Activated CD4-positive, alpha-beta T cell treated with anti-CD3 and anti-CD28 coated beads for 36 hours (primary cell): ENCODE results near the gene LRRC61. TPM values are rescaled to one million over a fixed set of nuclear protein-coding genes. Genes with fewer than 3 reads are reported as not detected.
A peak's percentile ranks its signal among the peaks of the same experiment; 100 is the strongest.
"Not testable (repeated sequence)": the region's sequence is repeated elsewhere in the genome, so short reads cannot be mapped to it uniquely, and the experiment has no call there.

ENCODE experiments used
- ATAC-seq: fragments of 200-7000 bp; cut with Tn5 transposase; one replicate; pipeline ENCODE4 v1.10.0; 2021; ENCODE audit warnings: mild to moderate bottlenecking, moderate library complexity
- CTCF ChIA-PET: fragments of 350-600 bp; sonication (Branson Sonifier 250); formaldehyde crosslinking; loops from one replicate; lab custom pipeline; 2021; ENCODE audit warnings: antibody characterized with exemption; lab: Charles Lee
- POLR2A ChIA-PET: fragments of 350-600 bp; sonication (Branson Sonifier 250); formaldehyde crosslinking; loops from one replicate; lab custom pipeline; 2021; ENCODE audit warnings: antibody characterized with exemption, inconsistent platforms; lab: Charles Lee
- DNase-seq: peaks from one replicate; pipeline ENCODE4 v3.0.0-alpha.2; 2020
- H3K27ac Mint-ChIP-seq: one replicate; pipeline ENCODE4 v1.8.0; 2021; ENCODE audit warnings: mixed read lengths
- H3K27me3 Mint-ChIP-seq: one replicate; pipeline ENCODE4 v1.8.0; 2021; ENCODE audit warnings: mixed read lengths
- H3K36me3 Mint-ChIP-seq: one replicate; pipeline ENCODE4 v1.8.0; 2021; ENCODE audit warnings: low read depth, mixed read lengths
- H3K4me1 Mint-ChIP-seq: one replicate; pipeline ENCODE4 v1.8.0; 2021; ENCODE audit warnings: mixed read lengths
- H3K4me3 Mint-ChIP-seq: one replicate; pipeline ENCODE4 v1.8.0; 2021; ENCODE audit warnings: mild to moderate bottlenecking, moderate library complexity, mixed read lengths
- H3K9me3 Mint-ChIP-seq: one replicate; pipeline ENCODE4 v1.8.0; 2021; ENCODE audit warnings: low read depth, mixed read lengths
- intact Hi-C, 2 experiments: fragments of 100-400 bp; cut with DNase I in 1 of 2; cut with micrococcal nuclease in 1 of 2; formaldehyde crosslinking; loops; one replicate each; pipeline versions ENCODE4 v1.14.2 to v1.15.1; 2022 to 2024; cut with DNase I, micrococcal nuclease
- total RNA-seq, 2 experiments: library from RNA; stranded (reverse); gene quantifications; one replicate each; pipeline ENCODE4 v1.2.3, GENCODE V29; 2021

LRRC61 gene
- total RNA-seq, 2 experiments from 2014 or later = 13.0 to 17.4 TPM

GRCh38 chr7:150295027-150295426 is 28.1 kb upstream of the LRRC61 start:
- H3K27ac Mint-ChIP-seq, POLR2A ChIA-PET, ATAC-seq, H3K9me3 Mint-ChIP-seq, H3K4me3 Mint-ChIP-seq, intact Hi-C loops, H3K27me3 Mint-ChIP-seq, H3K36me3 Mint-ChIP-seq, DNase-seq, H3K4me1 Mint-ChIP-seq, CTCF ChIA-PET: not testable (repeated sequence)

GRCh38 chr7:150295614-150296013 is 27.5 kb upstream of the LRRC61 start:
- ATAC-seq, H3K9me3 Mint-ChIP-seq, intact Hi-C loops, H3K36me3 Mint-ChIP-seq, H3K4me3 Mint-ChIP-seq, DNase-seq, H3K4me1 Mint-ChIP-seq, H3K27ac Mint-ChIP-seq, POLR2A ChIA-PET, H3K27me3 Mint-ChIP-seq, CTCF ChIA-PET: not testable (repeated sequence)

GRCh38 chr7:150296802-150297201 is 26.4 kb upstream of the LRRC61 start:
- H3K36me3 Mint-ChIP-seq, DNase-seq, POLR2A ChIA-PET, H3K27ac Mint-ChIP-seq, ATAC-seq, H3K4me3 Mint-ChIP-seq, H3K27me3 Mint-ChIP-seq, intact Hi-C loops, CTCF ChIA-PET, H3K4me1 Mint-ChIP-seq, H3K9me3 Mint-ChIP-seq: not testable (repeated sequence)

- H3K9me3 Mint-ChIP-seq, H3K27ac Mint-ChIP-seq, DNase-seq, H3K4me3 Mint-ChIP-seq, H3K36me3 Mint-ChIP-seq, H3K27me3 Mint-ChIP-seq, ATAC-seq, POLR2A ChIA-PET, CTCF ChIA-PET, H3K4me1 Mint-ChIP-seq, intact Hi-C loops: not testable (repeated sequence)
Measured at GRCh38 chr7:150297978-150298377, 25.2 kb upstream of the LRRC61 start.

GRCh38 chr7:150302908-150303310 is 20.2 kb upstream of the LRRC61 start:
- H3K27me3 Mint-ChIP-seq, ATAC-seq, intact Hi-C loops, DNase-seq, H3K36me3 Mint-ChIP-seq, CTCF ChIA-PET, H3K4me3 Mint-ChIP-seq, POLR2A ChIA-PET, H3K4me1 Mint-ChIP-seq, H3K27ac Mint-ChIP-seq, H3K9me3 Mint-ChIP-seq: not testable (repeated sequence)

- H3K4me3 Mint-ChIP-seq, H3K4me1 Mint-ChIP-seq, DNase-seq, H3K27me3 Mint-ChIP-seq, CTCF ChIA-PET, H3K27ac Mint-ChIP-seq, H3K36me3 Mint-ChIP-seq, intact Hi-C loops, H3K9me3 Mint-ChIP-seq, POLR2A ChIA-PET: not testable (repeated sequence)
- peak; percentile 49 for ATAC-seq
Measured at GRCh38 chr7:150304499-150305258, 18.5 kb upstream of the LRRC61 start.

GRCh38 chr7:150305259-150305902 is 17.8 kb upstream of the LRRC61 start:
- CTCF ChIA-PET = not testable (repeated sequence)

GRCh38 chr7:150305903-150306284 is 17.3 kb upstream of the LRRC61 start:
- ATAC-seq, H3K4me3 Mint-ChIP-seq, H3K9me3 Mint-ChIP-seq, DNase-seq, H3K27me3 Mint-ChIP-seq, POLR2A ChIA-PET, CTCF ChIA-PET, H3K36me3 Mint-ChIP-seq, intact Hi-C loops, H3K27ac Mint-ChIP-seq, H3K4me1 Mint-ChIP-seq: not testable (repeated sequence)

More at GRCh38 chr7:150305259-150305902, 17.8 kb upstream of the LRRC61 start:
- intact Hi-C loops, H3K36me3 Mint-ChIP-seq, H3K9me3 Mint-ChIP-seq, DNase-seq, H3K27me3 Mint-ChIP-seq, H3K27ac Mint-ChIP-seq, ATAC-seq, POLR2A ChIA-PET, H3K4me3 Mint-ChIP-seq, H3K4me1 Mint-ChIP-seq: not testable (repeated sequence)

- H3K4me3 Mint-ChIP-seq, H3K9me3 Mint-ChIP-seq, H3K27ac Mint-ChIP-seq, POLR2A ChIA-PET, CTCF ChIA-PET, H3K4me1 Mint-ChIP-seq, H3K36me3 Mint-ChIP-seq, intact Hi-C loops, H3K27me3 Mint-ChIP-seq, DNase-seq, ATAC-seq: not testable (repeated sequence)
Measured at GRCh38 chr7:150306377-150306776, 16.8 kb upstream of the LRRC61 start.

GRCh38 chr7:150307129-150307528 is 16.0 kb upstream of the LRRC61 start:
- no peak for DNase-seq
- no peak overlapping the region for H3K27ac Mint-ChIP-seq
- no peaks in the 10 kb centered on the region for H3K27me3 Mint-ChIP-seq
- ATAC-seq = no peak
- no peaks in the 10 kb centered on the region for H3K9me3 Mint-ChIP-seq
- H3K4me3 Mint-ChIP-seq = no peak overlapping the region
- no peaks in the 10 kb centered on the region for H3K4me1 Mint-ChIP-seq
- ChIA-PET POLR2A (no interaction called here), CTCF (interaction anchor here (0.6 kb wide), 1 partner anchor 651 kb away, joined by 4 read pairs; no protein-coding TSS in a partner anchor)
- intact Hi-C loops = no loop called here
- H3K36me3 Mint-ChIP-seq = no peaks in the 10 kb centered on the region

- ChIA-PET CTCF (no interaction called here), POLR2A (no interaction called here)
- ATAC-seq (no peak), DNase-seq (no peak)
- no peaks in the 10 kb centered on the region for H3K4me1 Mint-ChIP-seq
- no peak overlapping the region for H3K4me3 Mint-ChIP-seq
- intact Hi-C loops = no loop called here
- no peaks in the 10 kb centered on the region for H3K27me3 Mint-ChIP-seq
- no peak overlapping the region for H3K27ac Mint-ChIP-seq
- no peaks in the 10 kb centered on the region for H3K36me3 Mint-ChIP-seq
- H3K9me3 Mint-ChIP-seq = no peaks in the 10 kb centered on the region
Measured at GRCh38 chr7:150307904-150308303, 15.3 kb upstream of the LRRC61 start.

GRCh38 chr7:150308575-150308974 is 14.6 kb upstream of the LRRC61 start:
- Mint-ChIP-seq H3K27ac (no peak overlapping the region), H3K36me3 (no peaks in the 10 kb centered on the region), H3K4me3 (no peak overlapping the region), H3K9me3 (no peaks in the 10 kb centered on the region), H3K4me1 (no peaks in the 10 kb centered on the region), H3K27me3 (no peaks in the 10 kb centered on the region)
- no peak for ATAC-seq
- CTCF ChIA-PET = no interaction called here
- DNase-seq = no peak
- POLR2A ChIA-PET = no interaction called here
- intact Hi-C loops = no loop called here
